ENCODE data around the gene VSTM4.
A peak's percentile ranks its signal among the peaks of the same experiment; 100 is the strongest.

Gene VSTM4

DNA sequence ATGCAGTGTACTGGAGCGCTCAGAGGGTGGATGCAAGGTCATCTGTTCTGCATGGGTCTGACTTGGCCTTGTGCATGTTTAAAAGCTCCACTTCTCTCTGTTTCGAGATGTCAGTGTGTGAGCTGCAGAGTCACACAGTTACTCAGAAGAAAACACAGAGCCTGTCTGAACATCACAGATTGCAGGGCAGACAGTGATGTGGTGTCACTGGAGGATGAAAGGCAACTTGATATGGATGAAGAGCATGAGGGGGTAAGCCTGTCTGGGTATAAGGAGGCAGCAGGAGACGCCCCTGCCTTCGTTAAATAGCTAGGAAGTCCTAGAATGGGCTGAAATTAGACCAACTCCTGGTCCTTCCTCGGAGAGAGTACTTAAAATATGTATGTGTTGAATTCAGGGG lies 108.2 kb downstream of the VSTM4 start:
- DNase-seq (no peak), ATAC-seq (no peak)

DNA sequence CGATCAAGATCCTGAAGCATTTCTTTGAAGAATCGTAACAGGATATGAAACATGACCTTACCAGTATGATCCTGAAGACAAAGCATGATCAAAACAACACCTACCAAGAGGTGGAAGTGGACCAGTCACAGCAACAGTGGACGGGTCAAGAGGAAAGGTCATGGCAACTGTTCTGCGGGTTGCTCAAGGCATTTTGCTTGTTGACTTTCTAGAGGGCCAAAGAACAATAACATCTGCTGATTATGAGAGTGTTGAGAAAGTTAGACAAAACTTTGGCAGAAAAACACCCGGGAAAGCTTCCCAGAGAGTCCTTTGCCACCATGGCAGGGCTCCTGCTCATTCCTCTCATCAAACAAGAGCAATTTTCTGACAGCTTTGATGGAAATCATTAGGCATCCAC lies 110.1 kb downstream of the VSTM4 start:
- ATAC-seq (no peak), DNase-seq (no peak)

DNA sequence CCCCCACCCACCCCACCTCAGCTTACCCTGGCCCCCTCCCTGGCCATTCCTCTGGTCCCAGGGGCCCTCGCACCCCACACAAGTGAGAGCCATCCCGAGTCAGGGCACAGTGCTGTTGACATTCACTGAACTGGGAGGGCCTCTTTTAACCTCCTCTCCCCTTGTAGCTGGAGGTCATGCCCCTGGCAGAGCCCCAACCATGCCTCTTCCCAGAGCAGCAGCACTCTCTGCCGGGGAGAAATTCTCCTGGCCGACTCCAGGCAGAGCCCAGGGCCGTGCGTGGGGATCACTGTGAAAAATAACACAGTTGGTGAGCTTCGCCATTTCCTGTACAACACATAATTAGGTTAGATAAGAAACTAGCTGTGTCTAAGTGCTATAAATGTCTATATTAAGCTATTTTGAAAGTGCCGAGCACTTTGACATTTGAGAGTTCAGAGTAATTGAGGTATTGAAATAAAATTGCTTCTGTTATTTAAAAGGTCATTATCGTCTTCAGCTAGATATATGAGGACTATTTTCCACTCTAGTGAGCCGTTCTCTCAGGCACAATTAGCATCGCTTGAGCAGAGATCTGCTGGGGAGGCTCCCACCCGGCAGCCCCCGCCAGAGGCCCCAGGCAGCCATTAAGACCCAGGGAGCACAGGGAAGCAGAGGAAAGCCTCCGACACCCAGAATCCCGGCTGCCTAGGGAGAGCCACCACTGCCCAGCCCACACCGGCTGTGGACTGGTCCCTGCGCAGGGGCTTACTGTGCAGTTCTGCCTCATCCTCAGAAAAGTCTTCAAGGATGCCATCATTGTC lies 113.3 kb downstream of the VSTM4 start:
- ATAC-seq: no peak
- DNase-seq: no peak

DNA sequence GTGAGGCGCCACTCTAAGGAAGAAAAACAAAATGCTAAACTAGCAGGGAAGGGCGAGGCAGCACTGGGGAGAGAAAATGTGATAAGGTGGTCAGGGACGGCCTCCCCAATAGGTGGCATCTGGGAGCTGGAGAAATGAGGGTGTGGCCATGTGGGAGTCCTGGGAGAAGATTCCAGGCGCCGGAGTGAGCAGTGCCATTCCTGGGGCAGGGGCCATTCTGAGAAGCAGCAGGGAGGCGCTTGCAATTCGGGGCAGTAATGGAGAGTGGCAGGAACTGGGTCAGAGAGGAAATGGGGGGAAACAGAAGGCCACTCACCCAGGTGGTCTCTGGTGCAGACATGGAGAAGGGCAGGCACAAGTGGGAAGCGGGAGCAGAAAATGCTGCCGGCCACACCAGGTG lies 113.9 kb downstream of the VSTM4 start:
- DNase-seq (no peak), ATAC-seq (no peak)

DNA sequence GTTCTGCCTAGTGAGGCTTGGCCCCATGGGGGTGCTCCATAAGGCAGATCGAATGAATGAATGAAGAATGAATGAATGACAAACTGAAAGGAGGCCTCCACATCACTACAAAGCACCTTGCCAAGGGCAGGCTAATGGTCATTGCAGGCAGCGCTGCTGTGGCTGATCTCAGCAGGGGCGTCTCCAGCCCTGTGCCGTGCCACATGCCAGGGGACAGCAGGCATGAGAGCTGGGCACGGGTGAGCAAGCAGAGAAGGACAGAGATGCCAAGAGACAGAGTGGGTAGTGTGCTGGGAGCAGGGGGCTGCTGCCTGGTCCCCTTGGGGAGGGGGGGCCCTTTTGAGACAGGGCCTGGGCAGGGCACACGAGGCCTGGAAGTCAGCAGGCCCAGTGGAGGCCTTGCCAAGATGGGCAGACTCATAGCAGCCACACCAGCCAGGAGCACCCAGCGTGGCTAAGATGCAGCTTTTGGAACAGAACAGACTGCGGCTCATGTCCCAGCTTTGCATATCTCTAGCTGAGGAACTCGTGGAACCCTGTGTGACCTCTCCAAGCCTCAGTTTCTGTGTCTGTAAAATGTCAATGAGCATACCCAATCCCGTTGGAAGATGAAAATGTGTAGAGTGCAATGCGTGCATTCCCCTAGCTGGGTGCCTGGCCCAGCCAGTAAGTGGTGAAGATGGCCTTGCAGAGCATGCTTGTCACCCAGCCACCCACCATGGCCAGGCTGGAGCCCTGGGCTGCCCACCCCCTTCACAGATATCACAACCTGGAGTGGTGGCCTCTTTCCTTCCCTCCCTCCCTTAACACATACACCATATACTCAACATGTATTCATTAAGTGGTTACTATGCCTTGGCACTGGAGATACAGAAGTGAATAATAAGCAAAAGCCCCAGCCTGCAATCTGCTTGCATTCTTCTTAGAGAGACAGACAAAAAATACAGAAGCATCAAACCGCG lies 114.6 kb downstream of the VSTM4 start:
- ATAC-seq (no peak), DNase-seq (no peak)

DNA sequence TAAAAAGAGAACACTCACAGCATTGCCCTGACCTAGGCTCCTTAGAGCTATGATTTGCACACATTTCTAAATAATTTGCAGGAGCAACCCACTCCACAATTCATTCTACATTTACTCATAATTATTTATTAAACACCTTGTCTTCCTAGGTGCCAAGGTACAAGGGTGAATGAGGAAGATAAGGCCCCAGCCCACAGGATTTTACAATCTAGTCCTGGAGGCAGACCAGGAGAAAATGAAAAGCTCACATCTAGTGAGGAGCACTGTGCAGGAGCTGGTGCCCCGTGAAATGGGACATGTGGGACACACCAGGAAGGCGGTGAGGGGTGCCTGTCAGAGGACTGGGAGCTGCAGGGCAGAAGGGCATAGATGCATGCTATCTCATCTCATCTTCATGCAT lies 116.0 kb downstream of the VSTM4 start:
- ATAC-seq (no peak), DNase-seq (no peak)

DNA sequence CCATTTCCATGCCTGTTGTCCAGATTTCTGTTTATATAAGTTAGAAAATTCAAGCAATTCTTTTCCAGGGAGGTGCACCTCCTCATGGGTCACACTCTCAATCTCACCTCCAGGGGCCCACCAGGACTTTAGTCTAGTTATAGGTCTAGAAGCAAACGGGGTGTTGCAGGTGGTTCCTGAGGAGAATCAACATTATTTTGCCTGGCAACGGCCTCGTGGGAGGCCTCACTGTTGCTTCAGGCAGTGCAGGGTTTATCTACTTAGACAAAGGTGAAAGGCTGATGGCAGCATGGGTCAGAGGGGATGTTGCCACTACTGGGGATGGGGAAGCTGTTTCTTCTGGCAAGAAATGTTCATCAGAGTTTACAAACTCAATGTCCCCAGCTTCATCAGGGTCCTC lies 119.0 kb downstream of the VSTM4 start:
- DNase-seq (no peak), ATAC-seq (no peak)

DNA sequence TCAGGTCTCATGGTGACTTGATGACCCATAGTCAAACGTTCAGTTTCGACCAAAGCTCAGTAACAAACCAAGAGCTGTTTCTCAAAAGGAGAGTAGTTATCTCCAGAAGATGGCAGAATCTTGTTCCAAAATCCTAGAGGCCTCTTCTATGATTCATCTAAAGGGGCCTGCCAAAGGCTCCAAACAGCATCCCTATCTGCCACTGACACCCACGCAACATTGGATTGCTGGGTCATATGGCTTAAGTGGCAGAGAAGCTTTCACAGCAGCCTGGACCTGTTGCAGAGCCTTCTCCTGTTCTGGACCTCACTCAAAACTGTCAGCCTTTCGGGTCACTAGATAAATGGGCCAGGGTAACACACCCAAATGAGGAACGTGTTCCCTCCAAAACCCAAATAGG lies 121.7 kb downstream of the VSTM4 start:
- no peak for DNase-seq
- ATAC-seq: no peak

DNA sequence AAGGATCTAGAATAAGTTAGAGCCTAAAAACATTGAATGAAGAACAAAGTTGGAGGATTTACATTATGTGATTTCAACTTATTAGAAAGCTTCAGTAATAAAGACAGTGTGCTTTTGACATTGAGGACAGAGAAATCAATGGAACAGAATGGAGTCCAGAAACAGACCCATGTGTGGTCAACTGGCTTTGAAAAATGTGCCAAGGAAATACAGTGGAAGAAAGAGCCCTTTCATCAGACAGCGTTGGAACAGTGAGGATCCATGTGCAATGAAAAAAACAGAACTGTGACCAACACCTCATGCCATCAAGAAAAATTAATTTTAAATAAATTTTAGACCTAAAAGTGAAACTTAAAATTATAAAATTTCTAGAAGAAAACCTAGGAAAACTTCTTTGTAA lies 125.1 kb downstream of the VSTM4 start:
- ATAC-seq (no peak), DNase-seq (no peak)

DNA sequence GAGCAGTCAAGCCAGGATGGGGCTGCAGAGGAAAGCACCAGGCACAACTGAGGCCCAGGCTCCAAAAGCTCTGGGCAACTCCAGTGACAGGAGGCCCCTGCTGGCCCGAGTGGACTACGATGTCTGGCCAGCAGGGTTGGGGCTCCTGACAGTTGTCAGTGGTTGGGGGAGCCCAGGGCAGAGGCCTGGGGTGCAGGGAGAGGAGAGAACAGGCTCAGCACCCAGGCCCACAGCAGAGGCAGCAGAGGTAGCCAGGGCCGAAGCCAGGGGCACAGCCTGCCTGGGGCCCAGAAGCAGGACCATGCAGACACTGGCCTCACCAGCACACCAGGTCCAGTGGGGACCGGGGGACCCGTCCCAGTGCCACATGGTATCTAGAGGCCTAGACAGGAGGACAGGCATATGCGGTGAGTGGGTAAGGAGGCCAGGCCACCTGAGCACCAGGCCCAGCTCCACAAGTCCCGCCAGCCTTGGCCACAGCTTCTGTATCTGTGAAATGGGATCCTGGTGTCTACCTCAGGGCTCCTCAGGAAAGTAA lies 129.6 kb downstream of the VSTM4 start:
- ATAC-seq (no peak), DNase-seq (no peak)

DNA sequence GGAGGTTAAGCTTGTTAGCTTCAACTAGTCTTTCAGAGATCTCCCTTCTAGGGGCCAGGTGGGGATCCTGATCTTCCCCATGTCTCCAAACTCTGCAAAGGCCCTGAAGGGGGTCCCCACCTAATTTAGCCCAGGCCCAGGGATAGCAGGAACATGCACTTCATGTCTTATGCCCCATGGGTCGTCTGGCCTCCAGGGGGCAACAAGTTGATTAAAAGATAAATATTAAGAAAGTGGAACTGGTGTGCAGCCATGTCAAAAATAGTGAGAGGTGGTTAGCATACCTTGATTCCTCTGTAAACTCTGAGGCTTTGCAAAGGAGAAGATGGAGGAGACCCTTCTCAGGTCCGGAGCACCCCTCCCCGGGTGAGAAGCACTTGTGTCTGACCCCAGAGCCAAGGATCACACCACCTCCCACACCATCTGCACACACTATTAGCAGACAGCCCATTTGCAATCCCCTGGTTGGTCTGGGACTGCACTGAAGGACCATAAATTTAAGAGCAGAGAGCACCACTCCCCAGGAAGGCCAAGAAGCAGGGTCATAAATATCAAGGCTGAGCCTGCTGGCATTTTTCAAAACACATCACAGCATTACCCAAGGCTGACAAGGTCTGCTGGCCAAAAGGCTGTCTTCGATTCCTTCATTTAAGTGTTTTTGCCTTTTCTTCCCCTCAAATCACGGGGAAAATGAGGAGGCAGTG lies 131.5 kb downstream of the VSTM4 start:
- ATAC-seq (no peak), DNase-seq (no peak)

DNA sequence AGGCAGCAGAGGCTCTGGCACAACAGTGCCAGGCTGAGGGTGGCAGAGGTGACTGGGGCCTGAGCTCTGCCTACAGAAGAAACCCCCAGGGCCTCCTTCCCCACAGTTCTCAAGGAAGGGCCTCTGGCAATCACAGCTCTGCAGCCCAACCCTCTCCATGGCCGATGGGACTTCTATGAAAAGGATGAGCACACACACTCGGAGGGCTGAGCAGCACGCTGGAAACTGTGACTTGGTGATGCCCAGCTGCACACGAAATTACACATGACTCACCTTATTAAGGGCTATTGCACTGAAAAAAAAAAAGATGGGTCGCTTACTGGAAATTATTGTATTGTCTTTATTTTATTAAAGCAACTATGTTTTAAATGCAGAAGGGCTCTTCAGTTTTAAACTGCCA lies 132.7 kb downstream of the VSTM4 start:
- no peak for DNase-seq
- no peak for ATAC-seq

DNA sequence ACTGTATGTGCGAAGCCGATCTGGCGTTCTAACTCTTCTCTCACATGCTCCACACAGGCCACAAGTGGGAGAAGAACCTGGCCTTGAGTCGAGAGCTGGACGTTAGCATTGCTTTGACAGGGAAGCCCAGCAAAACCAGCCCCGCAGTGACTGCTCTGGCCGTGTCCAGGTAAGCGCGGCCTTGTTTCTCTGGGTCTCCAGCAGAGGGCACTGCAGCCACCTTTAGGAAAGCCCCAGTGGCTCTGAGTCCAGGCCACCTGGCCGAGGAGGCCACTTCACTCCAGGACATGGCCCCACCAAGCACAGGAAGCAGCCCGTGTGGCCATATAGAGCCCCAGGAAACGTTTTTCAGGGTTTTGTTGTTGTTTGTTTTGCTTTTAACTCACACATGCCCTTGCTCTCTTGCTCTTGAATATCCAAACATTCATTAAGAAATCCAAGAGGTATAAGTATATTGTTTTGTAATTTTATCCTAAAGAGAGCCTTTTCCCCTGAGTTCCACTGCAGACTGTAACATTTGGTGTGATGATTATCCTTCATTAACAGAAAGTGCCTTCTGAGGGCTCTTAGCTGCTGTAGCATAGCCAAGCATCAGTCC lies 133.9 kb downstream of the VSTM4 start:
- peak; percentile 56 for DNase-seq
- peak; percentile 57 for ATAC-seq

DNA sequence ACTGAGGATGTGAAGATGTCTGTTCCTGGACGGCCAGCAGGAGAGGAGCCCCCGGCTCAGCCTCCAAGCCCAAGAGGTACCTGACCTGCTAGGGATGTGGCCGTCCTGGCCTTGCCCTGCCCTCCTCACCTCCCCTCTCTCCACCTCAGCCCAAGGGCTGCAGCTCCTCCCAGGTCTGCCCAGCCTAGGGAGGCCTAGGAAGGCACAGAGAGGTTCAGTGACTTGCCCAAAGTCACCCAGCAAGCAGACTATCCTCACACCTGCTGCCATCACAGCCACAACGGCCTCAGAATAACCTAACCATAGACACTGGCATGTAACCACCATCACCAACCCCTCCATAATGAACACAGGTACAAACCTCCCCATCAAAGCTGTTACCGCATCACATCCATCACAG lies 137.0 kb downstream of the VSTM4 start:
- DNase-seq (no peak), ATAC-seq (no peak)

DNA sequence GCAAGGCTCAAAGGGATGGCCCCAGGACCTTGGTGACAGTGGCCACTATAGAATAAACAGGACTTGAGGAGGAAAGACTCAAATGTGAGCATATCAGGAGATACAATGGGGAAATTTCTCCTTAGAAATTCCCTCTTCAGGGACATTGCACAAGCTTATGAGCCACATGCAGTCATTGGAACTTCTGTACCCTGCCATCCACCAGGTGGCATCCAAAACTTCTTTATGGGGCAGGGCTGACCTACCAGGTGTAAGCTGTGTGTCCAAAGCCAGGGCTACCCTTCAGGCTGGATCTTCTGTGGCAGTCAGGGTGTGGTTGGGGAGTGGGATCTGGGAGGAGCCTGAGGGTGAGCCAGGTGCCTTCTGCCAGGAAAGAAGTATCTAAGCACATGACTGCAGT lies 139.1 kb downstream of the VSTM4 start:
- ATAC-seq: peak; percentile 24
- DNase-seq: peak; percentile 7

DNA sequence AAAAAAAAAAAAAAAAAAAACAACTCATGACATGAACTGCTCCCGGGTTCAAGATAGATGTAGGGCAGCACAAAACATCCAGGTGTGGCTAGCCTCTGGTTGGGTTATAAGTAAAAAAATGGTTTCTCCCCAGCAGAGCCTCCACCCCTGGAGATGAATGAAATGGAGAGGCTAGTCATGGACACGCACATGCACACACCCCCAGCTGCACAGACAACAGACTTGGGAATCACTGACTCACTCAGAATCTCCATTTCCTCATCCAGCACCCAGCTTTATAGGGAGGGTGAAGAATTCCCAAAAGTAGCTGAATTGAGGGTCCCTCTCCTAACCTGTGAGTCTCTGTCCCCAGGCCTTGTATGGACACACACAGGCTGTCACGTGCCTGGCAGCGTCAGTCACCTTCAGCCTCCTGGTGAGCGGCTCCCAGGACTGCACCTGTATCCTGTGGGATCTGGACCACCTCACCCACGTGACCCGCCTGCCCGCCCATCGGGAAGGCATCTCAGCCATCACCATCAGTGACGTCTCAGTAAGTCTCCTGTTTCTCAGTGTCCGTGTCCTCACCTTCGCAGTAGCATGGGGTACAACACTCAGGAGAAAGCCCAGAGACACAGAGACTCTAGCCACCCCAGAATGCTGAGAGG lies 140.7 kb downstream of the VSTM4 start:
- no peak for ATAC-seq
- DNase-seq: no peak

DNA sequence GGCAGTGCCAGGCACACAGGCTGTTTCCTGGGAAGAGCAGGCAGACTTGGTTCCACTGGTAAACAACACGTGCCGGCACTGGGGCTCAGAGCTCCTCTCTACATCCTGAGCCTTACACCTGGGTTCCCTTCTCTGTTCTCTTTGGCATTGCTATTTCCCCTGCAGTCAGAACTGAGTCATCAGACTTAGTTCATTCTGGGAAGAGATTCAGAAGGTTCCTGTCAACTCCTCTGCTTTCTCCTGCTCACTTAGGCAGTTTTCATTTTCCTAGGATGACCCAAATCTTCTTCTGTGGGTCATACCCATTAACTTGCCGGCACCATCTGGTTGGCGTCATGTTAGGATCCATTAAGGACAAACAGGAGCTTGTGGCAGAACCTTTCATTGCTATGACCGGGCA lies 142.3 kb downstream of the VSTM4 start:
- no peak for DNase-seq

DNA sequence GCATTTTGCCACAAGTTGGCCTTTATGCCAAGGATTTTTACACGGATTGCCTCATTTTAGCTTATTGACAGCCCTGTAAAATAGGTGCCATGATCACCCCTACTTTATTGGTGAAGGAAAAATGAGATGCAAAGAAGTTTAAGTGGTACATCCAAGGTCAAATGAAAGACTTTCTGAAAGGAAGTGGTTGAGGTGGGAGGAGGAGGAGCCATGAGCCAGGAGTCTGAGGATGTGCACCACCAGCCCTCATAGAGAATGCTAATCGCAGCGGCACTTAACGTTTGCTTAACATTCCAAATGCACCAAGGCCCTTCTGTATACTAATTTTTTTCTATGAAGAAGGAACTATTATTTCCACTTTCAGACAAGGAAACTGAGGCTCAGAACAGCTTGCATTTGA lies 144.7 kb downstream of the VSTM4 start:
- no peak for DNase-seq
- no peak for ATAC-seq

More for the DNA sequence above, 142.3 kb downstream of the VSTM4 start:
- ATAC-seq: no peak

DNA sequence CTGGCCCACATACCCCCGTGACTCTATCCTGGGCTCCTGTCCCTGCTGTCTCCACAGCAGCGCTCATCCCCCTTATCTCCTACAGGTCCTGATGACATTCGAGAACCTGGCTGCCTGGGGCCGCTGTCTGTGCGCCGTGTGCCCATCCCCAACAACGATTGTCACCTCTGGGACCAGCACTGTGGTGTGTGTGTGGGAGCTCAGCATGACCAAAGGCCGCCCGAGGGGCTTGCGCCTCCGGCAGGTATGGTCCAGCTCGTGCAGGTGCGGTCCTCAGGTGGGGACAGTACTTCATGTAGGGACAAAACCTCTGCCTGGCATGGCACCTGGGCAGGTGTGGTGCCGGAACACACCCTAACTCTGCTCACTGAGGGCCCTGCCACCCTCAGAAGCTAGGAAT lies 145.3 kb downstream of the VSTM4 start:
- ATAC-seq (no peak), DNase-seq (no peak)

DNA sequence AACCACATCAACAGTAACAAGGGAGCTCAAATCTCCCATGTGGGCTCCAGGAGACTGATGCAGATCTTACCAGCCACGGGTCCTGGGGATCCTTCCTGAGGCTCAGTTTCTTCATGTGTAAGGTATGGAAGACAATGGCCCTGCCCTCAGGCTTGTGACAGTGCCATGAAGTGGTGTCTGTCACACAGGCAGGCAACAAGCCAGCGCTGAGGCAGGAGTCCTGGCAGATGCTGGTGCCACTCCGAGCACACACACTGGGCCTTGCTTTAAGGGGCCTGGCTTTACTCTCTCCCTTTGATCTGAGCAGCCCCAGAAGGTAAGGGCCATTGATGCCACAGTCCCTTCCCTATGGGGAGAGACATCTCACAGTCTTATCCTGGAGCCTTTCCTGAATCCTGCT lies 147.3 kb downstream of the VSTM4 start:
- DNase-seq (no peak), ATAC-seq (no peak)

DNA sequence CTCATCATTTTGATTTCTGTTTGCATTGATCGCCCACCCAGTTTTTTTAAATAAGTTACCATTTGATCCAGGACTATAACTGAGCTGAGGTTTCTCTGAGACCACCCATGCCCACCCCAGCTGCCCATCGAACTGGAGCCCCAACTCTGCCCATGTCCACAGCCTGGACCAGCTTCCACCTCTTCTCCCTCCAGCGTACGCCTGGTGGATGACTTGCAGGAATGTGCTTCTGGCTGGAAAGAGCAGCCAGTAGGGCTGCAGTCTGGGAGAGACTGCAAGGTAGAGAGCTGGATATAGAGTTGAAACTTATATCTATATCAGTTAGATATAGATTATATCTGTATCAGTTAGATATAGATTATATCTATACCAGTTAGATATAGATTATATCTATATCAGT lies 149.9 kb downstream of the VSTM4 start:
- DNase-seq (no peak), ATAC-seq (no peak)
